ENCODE data around the gene EIF5B.

The EIF5B gene

DNA sequence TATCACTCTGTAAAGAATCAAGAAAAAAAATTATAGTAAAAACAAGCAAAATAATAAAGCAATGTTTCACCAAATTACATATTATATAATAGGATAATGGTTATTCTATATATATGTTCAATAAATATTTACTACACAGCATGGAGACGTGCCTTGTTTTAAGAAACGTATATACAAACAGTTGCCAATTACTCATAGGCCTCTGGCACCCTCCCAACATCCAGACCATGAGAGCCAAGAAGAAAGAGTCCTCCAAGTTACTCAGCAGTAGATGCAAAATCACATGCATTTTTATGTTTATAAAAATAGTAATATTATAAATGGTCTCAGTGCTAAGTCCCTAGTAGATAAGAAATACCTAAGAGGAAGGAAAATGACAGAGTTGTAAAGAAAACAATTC lies 87.8 kb downstream of the EIF5B start:
- TF ChIP-seq, protein P1, sequence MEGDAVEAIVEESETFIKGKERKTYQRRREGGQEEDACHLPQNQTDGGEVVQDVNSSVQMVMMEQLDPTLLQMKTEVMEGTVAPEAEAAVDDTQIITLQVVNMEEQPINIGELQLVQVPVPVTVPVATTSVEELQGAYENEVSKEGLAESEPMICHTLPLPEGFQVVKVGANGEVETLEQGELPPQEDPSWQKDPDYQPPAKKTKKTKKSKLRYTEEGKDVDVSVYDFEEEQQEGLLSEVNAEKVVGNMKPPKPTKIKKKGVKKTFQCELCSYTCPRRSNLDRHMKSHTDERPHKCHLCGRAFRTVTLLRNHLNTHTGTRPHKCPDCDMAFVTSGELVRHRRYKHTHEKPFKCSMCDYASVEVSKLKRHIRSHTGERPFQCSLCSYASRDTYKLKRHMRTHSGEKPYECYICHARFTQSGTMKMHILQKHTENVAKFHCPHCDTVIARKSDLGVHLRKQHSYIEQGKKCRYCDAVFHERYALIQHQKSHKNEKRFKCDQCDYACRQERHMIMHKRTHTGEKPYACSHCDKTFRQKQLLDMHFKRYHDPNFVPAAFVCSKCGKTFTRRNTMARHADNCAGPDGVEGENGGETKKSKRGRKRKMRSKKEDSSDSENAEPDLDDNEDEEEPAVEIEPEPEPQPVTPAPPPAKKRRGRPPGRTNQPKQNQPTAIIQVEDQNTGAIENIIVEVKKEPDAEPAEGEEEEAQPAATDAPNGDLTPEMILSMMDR (IDR thresholded peaks at IDR 0.05; ENCODE audit: low read depth, low read length, poor library complexity, severe bottlenecking): no peak
- no peak for TF ChIP-seq EZH2phosphoT487 (IDR thresholded peaks at IDR 0.05; ENCODE audit: borderline replicate concordance, low read length)
- Histone ChIP-seq H3K4me3 (ENCODE audit: low read length) (no peak overlapping the region), H3K79me2 (ENCODE audit: control insufficient read depth, low read length) (no peaks in the 10 kb centered on the region), H3K9me2 (replicated peaks; ENCODE audit: control insufficient read depth, low read length) (no peaks in the 10 kb centered on the region), H3K4me1 (ENCODE audit: control insufficient read depth, low read length) (no peaks in the 10 kb centered on the region), H3K36me3 (ENCODE audit: control insufficient read depth, low read length) (peaks cover 83% of the 10 kb centered on the region), H3K9me3 (ENCODE audit: control insufficient read depth, insufficient read depth, low read length) (no peaks in the 10 kb centered on the region), H3K4me2 (ENCODE audit: low read length) (no peak overlapping the region), H3K27me3 (ENCODE audit: control insufficient read depth, low read length) (no peaks in the 10 kb centered on the region), H4K20me1 (ENCODE audit: control insufficient read depth, insufficient read depth, low read depth, low read length) (no peaks in the 10 kb centered on the region; the same call in 1 of the 2 replicates), H3K27ac (ENCODE audit: low read depth, low read length) (no peak overlapping the region), H3F3A (ENCODE audit: control insufficient read depth, insufficient read depth) (no peaks in the 10 kb centered on the region)

DNA sequence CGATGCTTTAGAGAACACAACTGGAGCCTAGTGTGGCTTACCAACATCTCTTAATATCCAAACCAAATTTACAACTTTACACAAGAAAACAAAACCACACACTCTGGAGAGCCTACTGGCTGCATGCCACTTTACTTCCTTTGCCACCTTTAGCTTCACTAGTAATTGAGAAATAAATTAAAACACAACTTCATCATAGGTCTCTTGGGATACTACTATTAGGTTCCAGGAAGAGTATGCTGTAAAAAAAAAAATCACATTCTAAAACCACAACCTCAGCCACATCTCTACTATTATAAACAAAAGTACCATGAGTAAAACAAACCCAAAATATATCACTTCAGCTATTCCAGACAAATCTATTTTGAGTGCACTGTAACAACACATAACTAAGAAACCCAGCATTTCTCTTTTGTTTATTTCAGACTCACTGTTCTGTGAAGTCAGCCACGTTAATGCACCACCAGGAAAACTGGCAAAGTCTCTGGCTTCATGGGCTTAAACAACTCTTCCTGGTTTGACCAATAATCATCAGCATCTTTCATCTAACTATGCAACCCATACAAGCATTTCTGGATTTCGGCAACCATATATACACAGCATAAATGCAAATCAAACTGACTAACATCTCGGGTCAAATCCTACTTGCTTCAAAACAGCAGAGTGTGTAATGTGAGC lies 93.6 kb downstream of the EIF5B start:
- Histone ChIP-seq H3K4me2 (ENCODE audit: low read length) (no peak overlapping the region), H3K27ac (ENCODE audit: low read depth, low read length) (no peak overlapping the region), H3K79me2 (ENCODE audit: control insufficient read depth, low read length) (peaks cover 3% of the 10 kb centered on the region; the same call in 1 of the 2 replicates), H3K4me3 (ENCODE audit: low read length) (no peak overlapping the region), H3K36me3 (ENCODE audit: control insufficient read depth, low read length) (peaks cover 74% of the 10 kb centered on the region), H3K9me2 (replicated peaks; ENCODE audit: control insufficient read depth, low read length) (no peaks in the 10 kb centered on the region), H3F3A (ENCODE audit: control insufficient read depth, insufficient read depth) (peaks cover 2% of the 10 kb centered on the region; the same call in 1 of the 2 replicates), H3K9me3 (ENCODE audit: control insufficient read depth, insufficient read depth, low read length) (no peaks in the 10 kb centered on the region), H4K20me1 (ENCODE audit: control insufficient read depth, insufficient read depth, low read depth, low read length) (no peaks in the 10 kb centered on the region; the same call in 1 of the 2 replicates), H3K4me1 (ENCODE audit: control insufficient read depth, low read length) (peaks cover 6% of the 10 kb centered on the region; the same call in 1 of the 2 replicates), H3K27me3 (ENCODE audit: control insufficient read depth, low read length) (no peaks in the 10 kb centered on the region)
- TF ChIP-seq, protein P1 (IDR thresholded peaks at IDR 0.05; ENCODE audit: low read depth, low read length, poor library complexity, severe bottlenecking): no peak
- TF ChIP-seq EZH2phosphoT487 (IDR thresholded peaks at IDR 0.05; ENCODE audit: borderline replicate concordance, low read length): no peak

DNA sequence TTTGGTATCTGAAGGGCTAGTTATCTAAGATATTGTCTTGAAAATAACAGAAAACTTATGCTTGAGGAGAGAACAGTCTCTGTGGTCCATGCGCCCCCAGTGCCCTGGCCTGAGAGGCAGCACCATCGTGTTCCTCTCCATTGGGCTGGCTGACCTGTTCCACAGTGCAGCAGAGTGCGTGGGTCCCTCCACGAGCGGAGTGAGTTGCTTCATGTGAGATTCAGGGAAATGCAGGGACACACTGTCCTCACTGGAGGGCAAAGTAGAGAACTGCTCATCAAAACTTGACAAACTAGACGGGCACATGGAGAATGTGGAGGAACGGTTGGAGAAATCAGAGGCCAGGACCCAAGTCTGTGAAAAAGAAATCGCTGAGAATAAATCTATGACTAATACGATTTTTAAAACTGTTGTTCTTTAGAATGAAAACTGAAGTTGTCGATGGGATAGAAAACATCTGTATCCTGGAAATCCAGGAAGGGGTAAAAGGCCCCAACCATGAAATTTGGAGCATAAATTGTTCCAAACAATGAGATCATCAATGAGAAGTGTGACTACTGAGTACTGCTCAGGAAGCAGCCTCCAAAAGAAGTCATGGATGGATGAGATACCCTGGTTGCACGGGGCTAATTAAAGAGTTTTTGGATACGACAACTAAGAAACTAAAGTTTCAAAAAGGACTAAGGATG lies 94.5 kb downstream of the EIF5B start:
- Histone ChIP-seq H3K36me3 (ENCODE audit: control insufficient read depth, low read length) (peaks cover 77% of the 10 kb centered on the region), H3K4me3 (ENCODE audit: low read length) (no peak overlapping the region), H3K27me3 (ENCODE audit: control insufficient read depth, low read length) (no peaks in the 10 kb centered on the region), H4K20me1 (ENCODE audit: control insufficient read depth, insufficient read depth, low read depth, low read length) (no peaks in the 10 kb centered on the region; the same call in 1 of the 2 replicates), H3F3A (ENCODE audit: control insufficient read depth, insufficient read depth) (peaks cover 2% of the 10 kb centered on the region; the same call in 1 of the 2 replicates), H3K79me2 (ENCODE audit: control insufficient read depth, low read length) (peaks cover 3% of the 10 kb centered on the region; the same call in 1 of the 2 replicates), H3K27ac (ENCODE audit: low read depth, low read length) (no peak overlapping the region), H3K9me3 (ENCODE audit: control insufficient read depth, insufficient read depth, low read length) (no peaks in the 10 kb centered on the region), H3K4me1 (ENCODE audit: control insufficient read depth, low read length) (peaks cover 6% of the 10 kb centered on the region; the same call in 1 of the 2 replicates), H3K9me2 (replicated peaks; ENCODE audit: control insufficient read depth, low read length) (no peaks in the 10 kb centered on the region), H3K4me2 (ENCODE audit: low read length) (no peak overlapping the region)
- TF ChIP-seq EZH2phosphoT487 (IDR thresholded peaks at IDR 0.05; ENCODE audit: borderline replicate concordance, low read length): no peak
- TF ChIP-seq, protein P1 (IDR thresholded peaks at IDR 0.05; ENCODE audit: low read depth, low read length, poor library complexity, severe bottlenecking): no peak
